Suprapubic skin (tissue), 3 donors: ENCODE data around the gene CD9.

Experiments
- CTCF ChIP-seq, 2 donors: fragments of 200-600 bp in 1 of 2; fragments of 450-650 bp in 1 of 2; sonication (generic) in 1 of 2; IDR thresholded peaks; one replicate each; pipeline ENCODE4 v1.5.1; 2016 to 2019; ENCODE audit warnings: antibody characterized with exemption in 2 of 2, mild to moderate bottlenecking in 1 of 2, moderate library complexity in 1 of 2
- POLR2AphosphoS5 ChIP-seq, 3 donors: sonication (generic); formaldehyde crosslinking; IDR thresholded peaks; one replicate each; pipeline ENCODE4 v1.6.1; 2017; ENCODE audit warnings: antibody characterized with exemption in 3 of 3

- TF ChIP-seq POLR2AphosphoS5 (IDR thresholded peaks at IDR 0.05) (no peak), CTCF (IDR thresholded peaks at IDR 0.05) (no peak)
These were observed 31.4 kb downstream of the CD9 start for GRCh38 chr12:6231359-6232268.
